Heart left ventricle (tissue), 16 donors: ENCODE results near the gene IMMP2L. TPM values are rescaled to one million over a fixed set of nuclear protein-coding genes. Genes with fewer than 3 reads are reported as not detected.

ENCODE experiments used
- ATAC-seq, 4 donors: fragments of 200-7000 bp; cut with Tn5 transposase; one replicate each; pipeline ENCODE4 v1.9.1; 2020 to 2022; ENCODE audit warnings: moderate library complexity in 4 of 4, mild to moderate bottlenecking in 3 of 4, moderate number of reproducible peaks in 1 of 4
- DNase-seq, 5 donors: peaks; one replicate each; pipeline ENCODE4 v3.0.0-alpha.2; 2020
- H3K27ac ChIP-seq, 12 donors: fragments of 200-600 bp; sonication (generic) in 4 of 12; one replicate each; pipeline versions ENCODE4 v1.5.0 to v1.8.0; 2016 to 2022; ENCODE audit warnings: mild to moderate bottlenecking in 2 of 12
- H3K27me3 ChIP-seq, 9 donors: fragments of 200-600 bp; sonication (generic) in 2 of 9; one replicate each; pipeline versions ENCODE4 v1.5.1 to v1.8.0; 2016 to 2022; ENCODE audit warnings: mild to moderate bottlenecking in 3 of 9
- H3K36me3 ChIP-seq, 9 donors: fragments of 200-600 bp; sonication (generic) in 2 of 9; one replicate each; pipeline versions ENCODE4 v1.5.0 to v1.8.0; 2018 to 2022; ENCODE audit warnings: mild to moderate bottlenecking in 2 of 9
- H3K4me1 ChIP-seq, 12 donors: fragments of 200-600 bp; sonication (generic) in 4 of 12; one replicate each; pipeline versions ENCODE4 v1.5.0 to v1.8.0; 2016 to 2022; ENCODE audit warnings: mild to moderate bottlenecking in 3 of 12
- H3K4me3 ChIP-seq, 12 donors: fragments of 200-600 bp; sonication (generic) in 4 of 12; one replicate each; pipeline versions ENCODE4 v1.5.0 to v1.8.0; 2017 to 2022; ENCODE audit warnings: mild to moderate bottlenecking in 9 of 12, moderate library complexity in 4 of 12
- H3K9me3 ChIP-seq, 12 donors: fragments of 200-600 bp; sonication (generic) in 4 of 12; one replicate each; pipeline versions ENCODE4 v1.5.0 to v1.8.0; 2016 to 2022; ENCODE audit warnings: mild to moderate bottlenecking in 1 of 12
- POLR2A ChIP-seq, 2 donors: fragments of 450-650 bp; IDR thresholded peaks; one replicate each; pipeline ENCODE4 v1.6.1; 2017; ENCODE audit warnings: antibody characterized with exemption in 2 of 2, mild to moderate bottlenecking in 2 of 2, moderate library complexity in 2 of 2
- WGBS, 4 donors: extraction: QIAGEN DNeasy Blood & Tissue Kit in 2 of 4; methylation state at CpG; one replicate each; pipeline versions ENCODE4 v1.1.5 to v1.1.7; 2013 to 2018; 5-methylcytosine and 5-hydroxymethylcytosine counted together
- intact Hi-C, 10 donors: fragments of 100-400 bp; cut with DNase I; formaldehyde crosslinking; loops; one replicate each; pipeline versions ENCODE4 v1.11.1 to v1.14.2; 2022
- polyA plus RNA-seq, 2 donors: library from polyadenylated mRNA; stranded (reverse); fragments of 200-250 nt; gene quantifications; one replicate each; pipeline ENCODE4 v1.2.3, GENCODE V29; 2013
- total RNA-seq, 9 donors: library from RNA; depleted of rRNA in 2 of 9; stranded (reverse); fragments of >200 nt in 2 of 9; fragmentation: NEBNext Ultra II Directional in 3 of 9; extraction: Animal tissue kit (Norgen Biotek cat#: 25700) in 3 of 9; gene quantifications; one replicate each; pipeline versions ENCODE4 v1.1.0 to v1.2.4, GENCODE V29; 2016 to 2023
- TF ChIP-seq, protein P1 (sequence below), 12 donors: fragments of 200-600 bp; sonication (generic) in 4 of 12; IDR thresholded peaks; one replicate each; pipeline versions ENCODE4 v1.5.0 to v1.8.0; 2018 to 2022; ENCODE audit warnings: antibody characterized with exemption in 12 of 12, mild to moderate bottlenecking in 5 of 12
- donor health status: ischemic (EF 13 %, LVEDD 7.1; RV severe dilation, severe dysfunction).
- donor health status: healthy with polysubstance abuse.
- donor health status: DM: no; HTN: yes; CAD: no.
- donor health status: DM: no; HTN: no; CAD: no.
- donor health status: ischemic (EF 25% LVEDD 6.9; RV normal size, moderate dysfunction).
- donor health status: ischemic (EF 25% LVEDD 5.7; RV mildly dilated, moderate dysfunction).
- donor health status: healthy.
- donor health status: DM: yes; HTN: yes; CAD: no.
- donor health status: ischemic (EF 35%, LVEDD 5.7; RV mildly dilated, moderate dysfunction).
- donor health status: nonischemic (EF 11% LVEDD 7.7; RV severe dilation, severe dysfunction).
- donor health status: DM: yes; HTN: yes; CAD: no.
- donor health status: PGD.
- donor health status: ischemic (EF 29% LVEDD 5.4; RV normal size, mild dysfunction).
- donor health status: nonischemic (EF 23%, LVEDD 6.1; RV moderate dilation, normal function).

The IMMP2L gene
- total and polyA plus RNA-seq, 11 donors = 5.1 to 17.2 (median 15.9) TPM

DNA sequence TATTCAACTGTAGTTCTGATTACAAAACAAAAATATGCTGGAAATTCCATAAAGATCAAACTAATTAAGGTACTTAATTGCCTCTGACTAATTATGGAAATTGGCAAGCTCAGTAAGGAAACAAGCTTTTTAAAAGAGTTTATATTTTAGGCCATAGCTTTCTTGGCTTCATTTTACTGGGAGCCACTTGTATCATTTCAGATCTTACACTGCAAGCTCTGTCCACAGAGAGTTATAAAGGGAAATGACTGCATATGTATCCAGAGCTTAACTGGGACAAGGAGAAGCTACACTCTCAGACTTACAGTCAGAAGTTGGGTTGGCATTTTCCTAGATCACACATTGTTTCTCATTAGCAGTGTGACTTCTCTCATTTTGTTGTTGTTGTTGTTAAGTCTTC is 379.0 kb downstream of the IMMP2L start:
- H3K9me3 ChIP-seq = peaks cover 0 to 19% (median under 1%) of the 10 kb centered on the region in 12 donors
- DNase-seq (no peak), ATAC-seq (peak in 3 of 4 donors; percentile 54 to 67 (median 66))
- TF ChIP-seq, protein P1, sequence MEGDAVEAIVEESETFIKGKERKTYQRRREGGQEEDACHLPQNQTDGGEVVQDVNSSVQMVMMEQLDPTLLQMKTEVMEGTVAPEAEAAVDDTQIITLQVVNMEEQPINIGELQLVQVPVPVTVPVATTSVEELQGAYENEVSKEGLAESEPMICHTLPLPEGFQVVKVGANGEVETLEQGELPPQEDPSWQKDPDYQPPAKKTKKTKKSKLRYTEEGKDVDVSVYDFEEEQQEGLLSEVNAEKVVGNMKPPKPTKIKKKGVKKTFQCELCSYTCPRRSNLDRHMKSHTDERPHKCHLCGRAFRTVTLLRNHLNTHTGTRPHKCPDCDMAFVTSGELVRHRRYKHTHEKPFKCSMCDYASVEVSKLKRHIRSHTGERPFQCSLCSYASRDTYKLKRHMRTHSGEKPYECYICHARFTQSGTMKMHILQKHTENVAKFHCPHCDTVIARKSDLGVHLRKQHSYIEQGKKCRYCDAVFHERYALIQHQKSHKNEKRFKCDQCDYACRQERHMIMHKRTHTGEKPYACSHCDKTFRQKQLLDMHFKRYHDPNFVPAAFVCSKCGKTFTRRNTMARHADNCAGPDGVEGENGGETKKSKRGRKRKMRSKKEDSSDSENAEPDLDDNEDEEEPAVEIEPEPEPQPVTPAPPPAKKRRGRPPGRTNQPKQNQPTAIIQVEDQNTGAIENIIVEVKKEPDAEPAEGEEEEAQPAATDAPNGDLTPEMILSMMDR (IDR thresholded peaks at IDR 0.05) = no peak
- no peak for TF ChIP-seq POLR2A (IDR thresholded peaks at IDR 0.05)
- no peak overlapping the region for H3K27ac ChIP-seq
- H3K27me3 ChIP-seq = no peaks in the 10 kb centered on the region
- intact Hi-C loops = no loop called here
- no peaks in the 10 kb centered on the region for H3K36me3 ChIP-seq
- H3K4me3 ChIP-seq = no peak overlapping the region
- H3K4me1 ChIP-seq = no peaks in the 10 kb centered on the region

DNA sequence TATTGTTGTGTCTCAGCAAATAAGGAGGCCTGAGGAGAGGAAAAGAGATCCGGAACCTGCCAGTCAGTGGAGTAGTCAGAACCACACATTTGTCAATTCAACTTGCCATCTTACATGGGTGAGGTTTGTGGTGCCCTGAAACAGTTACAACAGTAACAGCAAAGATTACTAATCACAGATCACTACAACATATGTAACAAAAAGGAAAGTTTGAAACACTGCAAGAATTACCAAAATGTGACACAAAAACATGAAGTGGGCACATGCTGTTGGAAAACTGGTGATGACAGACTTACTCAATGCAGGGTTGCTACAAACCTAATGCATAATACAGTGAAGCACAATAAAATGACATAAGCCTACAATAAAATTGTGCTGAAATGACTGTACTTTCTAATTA is 382.0 kb downstream of the IMMP2L start:
- intact Hi-C loops = no loop called here
- TF ChIP-seq POLR2A (IDR thresholded peaks at IDR 0.05) = no peak
- TF ChIP-seq, protein P1 (IDR thresholded peaks at IDR 0.05) = no peak
- DNase-seq = no peak

GRCh38 chr7:111175908-111176441 is 386.3 kb downstream of the IMMP2L start:
- WGBS, 4 donors = 94 to 97% (median 96%) methylated on average over 2 of the region's 2 CpGs
- Histone ChIP-seq H3K9me3 (peaks cover 0 to 13% (median 0%) of the 10 kb centered on the region in 12 donors), H3K27ac (no peak overlapping the region), H3K27me3 (no peaks in the 10 kb centered on the region), H3K4me1 (no peaks in the 10 kb centered on the region), H3K36me3 (no peaks in the 10 kb centered on the region), H3K4me3 (no peak overlapping the region)
- intact Hi-C loops = no loop called here
- no peak for DNase-seq
- TF ChIP-seq, protein P1 (IDR thresholded peaks at IDR 0.05) = no peak
- no peak for TF ChIP-seq POLR2A (IDR thresholded peaks at IDR 0.05)
- no peak for ATAC-seq

More for the DNA sequence above, 382.0 kb downstream of the IMMP2L start:
- no peaks in the 10 kb centered on the region for H3K27me3 ChIP-seq
- 88 to 100% (median 93%) methylated on average over 1 of the region's 1 CpG for WGBS, 4 donors
- H3K4me1 ChIP-seq = no peaks in the 10 kb centered on the region
- H3K9me3 ChIP-seq = peaks cover 0 to 13% (median 0%) of the 10 kb centered on the region in 12 donors
- no peak overlapping the region for H3K4me3 ChIP-seq
- H3K36me3 ChIP-seq = no peaks in the 10 kb centered on the region
- no peak overlapping the region for H3K27ac ChIP-seq
- ATAC-seq = no peak

DNA sequence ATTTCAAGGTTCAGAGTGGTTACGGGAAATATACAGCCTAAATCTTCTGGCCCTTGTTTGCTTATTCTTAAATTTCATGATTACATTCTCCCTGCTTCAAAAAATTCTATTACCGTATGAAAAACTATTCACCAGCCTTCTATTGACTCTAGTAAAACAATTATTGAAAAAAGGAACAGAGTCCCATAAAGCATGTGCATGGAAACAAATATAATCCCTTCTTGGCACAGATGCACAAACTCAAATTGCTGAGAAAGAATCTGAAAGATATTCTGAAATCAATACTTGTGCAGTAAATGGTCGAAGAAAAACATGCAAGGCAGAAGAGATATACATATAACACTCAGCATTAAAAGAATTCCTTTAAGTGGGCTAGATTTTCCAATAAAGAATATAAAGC is 387.8 kb downstream of the IMMP2L start:
- H3K27me3 ChIP-seq = no peaks in the 10 kb centered on the region
- no peak for TF ChIP-seq POLR2A (IDR thresholded peaks at IDR 0.05)
- TF ChIP-seq, protein P1 (IDR thresholded peaks at IDR 0.05) = no peak
- no peak for DNase-seq

More for the DNA sequence above, 387.8 kb downstream of the IMMP2L start:
- no peak for ATAC-seq
- Histone ChIP-seq H3K4me3 (no peak overlapping the region), H3K9me3 (peaks cover 0 to 10% (median 0%) of the 10 kb centered on the region in 12 donors), H3K4me1 (no peaks in the 10 kb centered on the region), H3K27ac (no peak overlapping the region), H3K36me3 (no peaks in the 10 kb centered on the region)
- 90 to 96% (median 93%) methylated on average over 3 of the region's 3 CpGs for WGBS, 4 donors
- intact Hi-C loops = no loop called here
